ENCODE measurements around the gene C4BPA.

The C4BPA gene

GRCh38 chr1:207077470-207078377, 26.3 kb upstream of the C4BPA start:
- FAIRE-seq, result peak; percentile 91

GRCh38 chr1:207078578-207079132, 25.4 kb upstream of the C4BPA start:
- FAIRE-seq, result no peak

GRCh38 chr1:207079706-207080241, 24.3 kb upstream of the C4BPA start:
- FAIRE-seq, result no peak

GRCh38 chr1:207081088-207081487, 22.9 kb upstream of the C4BPA start:
- FAIRE-seq, result no peak

GRCh38 chr1:207081806-207082205, 22.2 kb upstream of the C4BPA start:
- no peak for FAIRE-seq

- no peak for FAIRE-seq
These were observed 19.8 kb upstream of the C4BPA start for GRCh38 chr1:207084232-207084631.

- FAIRE-seq, result no peak
These were observed 19.3 kb upstream of the C4BPA start for GRCh38 chr1:207084701-207085180.

- no peak for FAIRE-seq
These were observed 18.1 kb upstream of the C4BPA start for GRCh38 chr1:207085887-207086286.

- FAIRE-seq, result no peak
These were observed 15.9 kb upstream of the C4BPA start for GRCh38 chr1:207088161-207088560.

GRCh38 chr1:207088701-207089626, 15.1 kb upstream of the C4BPA start, which contains the start of gene C4BPB:
Gene C4BPB (plus strand): TSS chr1:207088860. CDS start chr1:207089532, 672 bp downstream.
- FAIRE-seq, result no peak

GRCh38 chr1:207089627-207090355, 14.2 kb upstream of the C4BPA start:
- no peak for FAIRE-seq

GRCh38 chr1:207091200-207091908, 12.7 kb upstream of the C4BPA start:
- FAIRE-seq, result no peak

- no peak for FAIRE-seq
These were observed 10.1 kb upstream of the C4BPA start for GRCh38 chr1:207093944-207094343.

GRCh38 chr1:207097871-207098324, 6.1 kb upstream of the C4BPA start:
- no peak for FAIRE-seq

GRCh38 chr1:207101720-207102119, 2.3 kb upstream of the C4BPA start:
- no peak for FAIRE-seq

- FAIRE-seq, result no peak
These were observed 1.9 kb upstream of the C4BPA start for GRCh38 chr1:207102146-207102545.

GRCh38 chr1:207102659-207103058, 1.4 kb upstream of the C4BPA start:
- FAIRE-seq, result no peak

- no peak for FAIRE-seq
These were observed 5.0 kb downstream of the C4BPA start for GRCh38 chr1:207109004-207109403.

- no peak for FAIRE-seq
These were observed 8.7 kb downstream of the C4BPA start for GRCh38 chr1:207112616-207113296.

- FAIRE-seq, result no peak
These were observed 11.2 kb downstream of the C4BPA start for GRCh38 chr1:207115269-207115668.

- no peak for FAIRE-seq
These were observed 20.4 kb downstream of the C4BPA start for GRCh38 chr1:207124389-207124788.
